Spleen (tissue), 11 donors: Measurements from ENCODE around the gene IFI27L2. TPM values are rescaled to one million over a fixed set of nuclear protein-coding genes. Genes with fewer than 3 reads are reported as not detected.

Experiments used
- DNase-seq: peaks from one replicate; pipeline ENCODE4 v3.0.0-alpha.2; 2020
- H3K27ac ChIP-seq, 8 donors: fragments of 200-600 bp; sonication (generic) in 7 of 8; 1 replicate in 4 of 8; 2 replicates in 4 of 8; pipeline versions ENCODE4 v1.5.0 to v1.8.0; 2016 to 2021; ENCODE audit warnings: inconsistent platforms in 4 of 8, mild to moderate bottlenecking in 4 of 8, moderate library complexity in 1 of 8
- H3K27me3 ChIP-seq, 7 donors: fragments of 200-600 bp; sonication (generic) in 6 of 7; replicated peaks in 1 of 7; 1 replicate in 4 of 7; 2 replicates in 3 of 7; pipeline versions ENCODE4 v1.5.0 to v1.8.0; 2016 to 2021; ENCODE audit warnings: inconsistent platforms in 3 of 7, mild to moderate bottlenecking in 1 of 7
- H3K36me3 ChIP-seq, 6 donors: fragments of 200-600 bp; sonication (generic) in 5 of 6; 1 replicate in 4 of 6; 2 replicates in 2 of 6; pipeline versions ENCODE4 v1.5.0 to v1.8.0; 2016 to 2021; ENCODE audit warnings: inconsistent platforms in 2 of 6
- H3K4me1 ChIP-seq, 6 donors: fragments of 200-600 bp; sonication (generic) in 5 of 6; 1 replicate in 3 of 6; 2 replicates in 3 of 6; pipeline versions ENCODE4 v1.5.0 to v1.8.0; 2016 to 2021; ENCODE audit warnings: inconsistent platforms in 3 of 6
- H3K4me3 ChIP-seq, 8 donors: fragments of 200-600 bp; sonication (generic) in 7 of 8; 1 replicate in 4 of 8; 2 replicates in 4 of 8; pipeline versions ENCODE4 v1.5.0 to v1.8.0; 2016 to 2021; ENCODE audit warnings: inconsistent platforms in 4 of 8, mild to moderate bottlenecking in 4 of 8, moderate library complexity in 2 of 8
- H3K9me3 ChIP-seq, 8 donors: fragments of 200-600 bp; sonication (generic) in 7 of 8; 1 replicate in 4 of 8; 2 replicates in 4 of 8; pipeline versions ENCODE4 v1.5.0 to v1.8.0; 2016 to 2021; ENCODE audit warnings: inconsistent platforms in 4 of 8
- CTCF ChIP-seq, 11 experiments: fragments of 200-600 bp in 7 of 11; fragments of 450-650 bp in 4 of 11; sonication (generic) in 4 of 11; IDR thresholded peaks in 8 of 11; conservative IDR thresholded peaks in 3 of 11; 1 replicate in 7 of 11; 2 replicates in 4 of 11; pipeline versions ENCODE4 v1.4.0 to v1.8.0; 2016 to 2021; ENCODE audit warnings: antibody characterized with exemption in 11 of 11, inconsistent platforms in 4 of 11, mild to moderate bottlenecking in 1 of 11
- POLR2A ChIP-seq, 3 donors: fragments of 450-650 bp; IDR thresholded peaks; one replicate each; pipeline ENCODE4 v1.5.1; 2017; ENCODE audit warnings: antibody characterized with exemption in 3 of 3, mild to moderate bottlenecking in 1 of 3
- POLR2AphosphoS5 ChIP-seq, 3 donors: sonication (generic); formaldehyde crosslinking; IDR thresholded peaks; one replicate each; pipeline ENCODE4 v1.5.1; 2017; ENCODE audit warnings: antibody characterized with exemption in 3 of 3
- WGBS, 5 donors: extraction: QIAGEN DNeasy Blood & Tissue Kit in 3 of 5; methylation state at CpG; one replicate each; pipeline versions ENCODE4 v1.1.5 to v1.1.7; 2013 to 2018; 5-methylcytosine and 5-hydroxymethylcytosine counted together
- intact Hi-C: fragments of 100-400 bp; cut with DNase I; formaldehyde crosslinking; loops from one replicate; pipeline ENCODE4 v1.15.0; 2023; ENCODE audit warnings: low total_unique reads
- polyA plus RNA-seq, 3 donors: library from polyadenylated mRNA; stranded (reverse); fragments of 200-250 nt; gene quantifications; one replicate each; pipeline ENCODE4 v1.2.1, GENCODE V29; 2013
- total RNA-seq, 7 donors: library from RNA; depleted of rRNA in 3 of 7; stranded (reverse); fragments of >200 nt in 3 of 7; fragmentation: NEBNext Ultra II Directional in 4 of 7; extraction: Animal tissue kit (Norgen Biotek cat#: 25700) in 4 of 7; gene quantifications; one replicate each; pipeline versions ENCODE4 v1.1.0 to v1.2.1, GENCODE V29; 2016 to 2021
- donor health status: healthy with polysubstance abuse.
- donor health status: DM: no; HTN: no; CAD: no; lungs with moderate emphysema.
- donor health status: DM: no; HTN: no; CAD: no.
- donor health status: Bipolar disorder and iron deficiency.
- donor health status: healthy.
- donor health status: DM: no; HTN: no; CAD: no.
- donor health status: DM: yes; HTN: yes; CAD: no.

IFI27L2 gene
- total and polyA plus RNA-seq, 10 donors = 40.6 to 137 (median 75.5) TPM

GRCh38 chr14:94127330-94127729 is 2.1 kb downstream of the IFI27L2 start:
- no peak for DNase-seq
- peaks cover 3 to 30% (median 14%) of the 10 kb centered on the region in 6 donors for H3K4me1 ChIP-seq
- intact Hi-C loops = no loop called here
- peaks cover 0 to 4% (median 0%) of the 10 kb centered on the region in 7 donors for H3K27me3 ChIP-seq
- TF ChIP-seq CTCF (IDR thresholded peaks at IDR 0.05 in 8 of 11, conservative IDR thresholded peaks at IDR 0.05 in 3 of 11) (no peak), POLR2AphosphoS5 (IDR thresholded peaks at IDR 0.05) (no peak), POLR2A (IDR thresholded peaks at IDR 0.05) (no peak)
- 94 to 97% (median 97%) methylated on average over 6 of the region's 6 CpGs for WGBS, 5 donors
- no peak overlapping the region for H3K4me3 ChIP-seq
- H3K27ac ChIP-seq = no peak overlapping the region
- peaks cover 0 to 4% (median 0%) of the 10 kb centered on the region in 8 donors for H3K9me3 ChIP-seq
- peaks cover 0 to 16% (median 0%) of the 10 kb centered on the region in 6 donors for H3K36me3 ChIP-seq

GRCh38 chr14:94126800-94127199 is 2.6 kb downstream of the IFI27L2 start:
- 79 to 92% (median 86%) methylated on average over 5 of the region's 5 CpGs for WGBS, 5 donors
- peaks cover 0 to 16% (median 0%) of the 10 kb centered on the region in 6 donors for H3K36me3 ChIP-seq

GRCh38 chr14:94126419-94126677 is 3.1 kb downstream of the IFI27L2 start:
- no peaks in the 10 kb centered on the region for H3K27me3 ChIP-seq
- H3K36me3 ChIP-seq = peaks cover 0 to 16% (median 0%) of the 10 kb centered on the region in 6 donors
- no peak for TF ChIP-seq CTCF (IDR thresholded peaks at IDR 0.05 in 8 of 11, conservative IDR thresholded peaks at IDR 0.05 in 3 of 11)
- TF ChIP-seq POLR2A (IDR thresholded peaks at IDR 0.05) = no peak
- TF ChIP-seq POLR2AphosphoS5 (IDR thresholded peaks at IDR 0.05) = no peak
- H3K4me1 ChIP-seq = peaks cover 3 to 25% (median 14%) of the 10 kb centered on the region in 6 donors
- H3K4me3 ChIP-seq = no peak overlapping the region
- DNase-seq = no peak
- H3K27ac ChIP-seq = no peak overlapping the region
- H3K9me3 ChIP-seq = peaks cover 0 to 12% (median 0%) of the 10 kb centered on the region in 8 donors
- WGBS, 5 donors = 72 to 89% (median 74%) methylated on average over 1 of the region's 1 CpG
- intact Hi-C loops = no loop called here

More at GRCh38 chr14:94126800-94127199, 2.6 kb downstream of the IFI27L2 start:
- Histone ChIP-seq H3K27ac (no peak overlapping the region), H3K9me3 (peaks cover 0 to 8% (median 0%) of the 10 kb centered on the region in 8 donors), H3K27me3 (peaks cover 0 to 3% (median 0%) of the 10 kb centered on the region in 7 donors), H3K4me1 (peaks cover 3 to 25% (median 14%) of the 10 kb centered on the region in 6 donors), H3K4me3 (no peak overlapping the region)
- no peak for TF ChIP-seq POLR2A (IDR thresholded peaks at IDR 0.05)
- intact Hi-C loops = no loop called here
- DNase-seq = no peak

GRCh38 chr14:94125659-94126418 is 3.6 kb downstream of the IFI27L2 start:
- Histone ChIP-seq H3K4me3 (no peak overlapping the region), H3K9me3 (peaks cover 0 to 17% (median 3%) of the 10 kb centered on the region in 8 donors), H3K36me3 (peaks cover 0 to 16% (median 0%) of the 10 kb centered on the region in 6 donors), H3K27ac (no peak overlapping the region), H3K4me1 (peaks cover 3 to 25% (median 14%) of the 10 kb centered on the region in 6 donors), H3K27me3 (no peaks in the 10 kb centered on the region)
- no peak for TF ChIP-seq CTCF (IDR thresholded peaks at IDR 0.05 in 8 of 11, conservative IDR thresholded peaks at IDR 0.05 in 3 of 11)
- TF ChIP-seq POLR2A (IDR thresholded peaks at IDR 0.05) = no peak
- TF ChIP-seq POLR2AphosphoS5 (IDR thresholded peaks at IDR 0.05) = no peak
- no peak for DNase-seq
- WGBS, 5 donors = 88 to 91% (median 90%) methylated on average over 6 of the region's 6 CpGs
- intact Hi-C loops = no loop called here
